ENCODE measurements around the gene UAP1L1.

- TF ChIP-seq RBBP5 (IDR thresholded peaks at IDR 0.05; ENCODE audit: borderline replicate concordance, low read depth, low read length) = no peak
- no peak for TF ChIP-seq GABPA (IDR thresholded peaks at IDR 0.05; ENCODE audit: borderline replicate concordance, insufficient read depth, low read length)
Observed at GRCh38 chr9:137031904-137032640, 45.2 kb upstream of the UAP1L1 start, which contains the start of gene FUT7.
